ENCODE measurements around the gene ZNF91. TPM values are rescaled to one million over a fixed set of nuclear protein-coding genes. Genes with fewer than 3 reads are reported as not detected.

ZNF91 gene
- total RNA-seq, 1 experiment from 2014 or later = 37.4 TPM

DNA sequence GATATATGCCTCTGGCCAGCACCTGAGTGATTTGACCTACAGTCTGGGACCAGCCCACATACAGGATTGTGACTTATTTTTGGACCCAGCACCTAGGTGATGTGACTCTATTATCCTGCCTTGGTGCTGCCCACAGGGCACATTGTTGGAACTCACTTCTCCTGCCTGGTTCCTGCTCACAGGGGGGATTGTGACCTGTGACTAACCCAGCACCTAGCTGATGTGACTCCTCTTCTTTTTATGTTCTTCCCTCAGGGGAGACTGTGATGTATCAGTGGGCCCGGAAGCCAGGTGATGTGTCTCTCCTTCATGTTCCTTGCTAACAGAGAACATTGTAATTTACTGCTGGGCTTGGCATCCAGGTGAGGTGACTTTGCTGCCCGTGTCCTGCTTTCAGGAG lies 82.1 kb downstream of the ZNF91 start:
- Histone ChIP-seq H3K79me2 (ENCODE audit: low read depth) (no peaks in the 10 kb centered on the region), H3K9me2 (ENCODE audit: insufficient read depth) (no peaks in the 10 kb centered on the region), H2AFZ (no peak overlapping the region), H3K36me3 (ENCODE audit: low read depth) (no peaks in the 10 kb centered on the region), H4K20me1 (ENCODE audit: insufficient read depth) (no peaks in the 10 kb centered on the region), H3K4me2 (no peak overlapping the region), H3K9me3 (ENCODE audit: insufficient read depth, low read depth) (peaks cover 41% of the 10 kb centered on the region), H3F3A (ENCODE audit: insufficient read depth, low read depth) (peaks cover 25% of the 10 kb centered on the region), H3K4me1 (replicated peaks; ENCODE audit: insufficient read depth) (peaks cover 4% of the 10 kb centered on the region; the same call in 1 of the 2 replicates), H3K27me3 (ENCODE audit: insufficient read depth, low read depth) (no peaks in the 10 kb centered on the region), H3K27ac (no peak overlapping the region), H3K4me3 (no peak overlapping the region)
- ChIA-PET POLR2A (ENCODE audit: unreplicated experiment) (no interaction called here), CTCF (no interaction called here)
- DNase-seq = no peak
- intact Hi-C loops (cut with micrococcal nuclease; ENCODE audit: unreplicated experiment) = no loop called here
- no TSS peak for BruUV-seq (replicated peaks)
- no peak for TF ChIP-seq EZH2 (IDR thresholded peaks at IDR 0.05; ENCODE audit: low read depth)
- TF ChIP-seq, protein P1, sequence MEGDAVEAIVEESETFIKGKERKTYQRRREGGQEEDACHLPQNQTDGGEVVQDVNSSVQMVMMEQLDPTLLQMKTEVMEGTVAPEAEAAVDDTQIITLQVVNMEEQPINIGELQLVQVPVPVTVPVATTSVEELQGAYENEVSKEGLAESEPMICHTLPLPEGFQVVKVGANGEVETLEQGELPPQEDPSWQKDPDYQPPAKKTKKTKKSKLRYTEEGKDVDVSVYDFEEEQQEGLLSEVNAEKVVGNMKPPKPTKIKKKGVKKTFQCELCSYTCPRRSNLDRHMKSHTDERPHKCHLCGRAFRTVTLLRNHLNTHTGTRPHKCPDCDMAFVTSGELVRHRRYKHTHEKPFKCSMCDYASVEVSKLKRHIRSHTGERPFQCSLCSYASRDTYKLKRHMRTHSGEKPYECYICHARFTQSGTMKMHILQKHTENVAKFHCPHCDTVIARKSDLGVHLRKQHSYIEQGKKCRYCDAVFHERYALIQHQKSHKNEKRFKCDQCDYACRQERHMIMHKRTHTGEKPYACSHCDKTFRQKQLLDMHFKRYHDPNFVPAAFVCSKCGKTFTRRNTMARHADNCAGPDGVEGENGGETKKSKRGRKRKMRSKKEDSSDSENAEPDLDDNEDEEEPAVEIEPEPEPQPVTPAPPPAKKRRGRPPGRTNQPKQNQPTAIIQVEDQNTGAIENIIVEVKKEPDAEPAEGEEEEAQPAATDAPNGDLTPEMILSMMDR (conservative IDR thresholded peaks at IDR 0.05) = no peak

DNA sequence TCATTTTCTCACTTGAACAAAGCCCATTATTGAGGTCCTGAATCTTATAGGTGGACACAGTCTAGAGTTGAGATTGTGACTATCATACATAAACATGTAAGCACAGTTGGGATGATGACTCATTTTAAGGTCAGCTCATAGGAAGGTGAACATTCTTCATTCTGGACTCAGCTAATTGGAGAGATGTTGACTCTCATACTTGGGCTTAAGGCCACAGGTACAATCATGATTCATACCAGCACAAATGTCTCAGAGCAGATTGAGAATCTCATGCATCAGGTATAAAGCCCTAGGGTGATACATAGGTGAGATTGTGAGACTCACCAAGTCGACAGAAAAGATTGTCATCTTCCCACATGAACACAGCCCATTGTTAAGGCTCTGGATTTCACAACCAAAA lies 82.8 kb downstream of the ZNF91 start:
- no peak overlapping the region for H3K27ac ChIP-seq
- H3K36me3 ChIP-seq (ENCODE audit: low read depth) = no peaks in the 10 kb centered on the region
- no peak overlapping the region for H2AFZ ChIP-seq
- DNase-seq = peak in 1 of 2 experiments; percentile 68
- H3F3A ChIP-seq (ENCODE audit: insufficient read depth, low read depth) = peaks cover 25% of the 10 kb centered on the region
- TF ChIP-seq, protein P1 (conservative IDR thresholded peaks at IDR 0.05) = no peak
- TF ChIP-seq EZH2 (IDR thresholded peaks at IDR 0.05; ENCODE audit: low read depth) = no peak
- no peaks in the 10 kb centered on the region for H3K27me3 ChIP-seq (ENCODE audit: insufficient read depth, low read depth)
- POLR2A ChIA-PET (ENCODE audit: unreplicated experiment) = no interaction called here
- intact Hi-C loops (cut with micrococcal nuclease; ENCODE audit: unreplicated experiment) = no loop called here
- H3K9me3 ChIP-seq (ENCODE audit: insufficient read depth, low read depth) = peaks cover 41% of the 10 kb centered on the region
- H3K4me3 ChIP-seq = no peak overlapping the region
- no peaks in the 10 kb centered on the region for H4K20me1 ChIP-seq (ENCODE audit: insufficient read depth)
- no peak overlapping the region for H3K4me2 ChIP-seq
- no TSS peak for BruUV-seq (replicated peaks)
- no peaks in the 10 kb centered on the region for H3K79me2 ChIP-seq (ENCODE audit: low read depth)
- CTCF ChIA-PET = no interaction called here
- peaks cover 4% of the 10 kb centered on the region; the same call in 1 of the 2 replicates for H3K4me1 ChIP-seq (replicated peaks; ENCODE audit: insufficient read depth)
- no peaks in the 10 kb centered on the region for H3K9me2 ChIP-seq (ENCODE audit: insufficient read depth)

DNA sequence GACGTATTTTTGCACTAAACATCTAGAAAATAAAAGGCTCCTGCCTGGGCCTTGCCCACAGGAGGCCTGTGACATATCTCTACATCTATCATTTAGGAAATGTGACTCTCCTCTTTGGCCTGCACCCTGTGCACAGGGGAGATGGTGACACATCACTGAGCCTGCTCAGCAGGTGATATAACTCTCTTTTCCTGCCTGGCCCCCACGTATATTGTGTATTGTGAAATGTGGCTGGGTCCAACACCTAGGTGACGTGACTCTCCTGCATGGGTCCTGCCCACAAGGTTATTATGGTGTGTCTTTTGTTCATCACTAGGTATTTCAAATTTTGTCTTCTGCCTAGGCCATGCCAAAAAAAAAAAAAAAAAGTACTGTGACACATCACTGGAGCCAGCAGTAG lies 83.7 kb downstream of the ZNF91 start:
- Histone ChIP-seq H3K4me1 (replicated peaks; ENCODE audit: insufficient read depth) (peaks cover 4% of the 10 kb centered on the region; the same call in 1 of the 2 replicates), H3K27ac (peak overlapping the region; percentile 24), H3K4me3 (no peak overlapping the region), H3K4me2 (no peak overlapping the region), H3K9me3 (ENCODE audit: insufficient read depth, low read depth) (peaks cover 41% of the 10 kb centered on the region), H3K9me2 (ENCODE audit: insufficient read depth) (no peaks in the 10 kb centered on the region), H3K27me3 (ENCODE audit: insufficient read depth, low read depth) (no peaks in the 10 kb centered on the region), H4K20me1 (ENCODE audit: insufficient read depth) (no peaks in the 10 kb centered on the region), H3K36me3 (ENCODE audit: low read depth) (no peaks in the 10 kb centered on the region), H3F3A (ENCODE audit: insufficient read depth, low read depth) (peaks cover 25% of the 10 kb centered on the region), H2AFZ (no peak overlapping the region), H3K79me2 (ENCODE audit: low read depth) (no peaks in the 10 kb centered on the region)
- ChIA-PET CTCF (no interaction called here), POLR2A (ENCODE audit: unreplicated experiment) (no interaction called here)
- intact Hi-C loops (cut with micrococcal nuclease; ENCODE audit: unreplicated experiment) = no loop called here
- no peak for TF ChIP-seq EZH2 (IDR thresholded peaks at IDR 0.05; ENCODE audit: low read depth)
- TF ChIP-seq, protein P1 (conservative IDR thresholded peaks at IDR 0.05) = no peak
- peak; percentile 8 to 71 for DNase-seq
- BruUV-seq (replicated peaks) = no TSS peak
